ENCODE data around the gene RGS14.

DNA sequence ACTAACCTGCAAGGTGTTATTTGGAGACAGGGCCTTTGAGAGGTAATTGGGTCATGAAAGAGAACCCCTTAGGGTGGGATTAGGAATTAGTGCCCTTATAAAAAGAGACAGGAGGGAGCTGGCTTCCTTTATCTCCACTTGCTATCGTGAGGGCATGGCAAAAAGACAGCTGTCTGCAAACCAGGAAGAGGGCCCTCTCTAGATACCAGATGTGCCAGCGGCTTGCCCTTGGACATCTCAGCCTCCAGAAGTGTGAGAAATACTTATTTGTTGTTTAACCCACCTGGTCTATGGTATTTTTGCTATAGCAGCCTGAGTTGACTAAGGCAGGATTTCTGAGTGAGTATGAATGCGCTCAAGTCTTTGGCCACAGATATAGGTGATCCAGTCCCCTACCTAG is 978 bp upstream of the RGS14 start:
- TF ChIP-seq, protein P1, sequence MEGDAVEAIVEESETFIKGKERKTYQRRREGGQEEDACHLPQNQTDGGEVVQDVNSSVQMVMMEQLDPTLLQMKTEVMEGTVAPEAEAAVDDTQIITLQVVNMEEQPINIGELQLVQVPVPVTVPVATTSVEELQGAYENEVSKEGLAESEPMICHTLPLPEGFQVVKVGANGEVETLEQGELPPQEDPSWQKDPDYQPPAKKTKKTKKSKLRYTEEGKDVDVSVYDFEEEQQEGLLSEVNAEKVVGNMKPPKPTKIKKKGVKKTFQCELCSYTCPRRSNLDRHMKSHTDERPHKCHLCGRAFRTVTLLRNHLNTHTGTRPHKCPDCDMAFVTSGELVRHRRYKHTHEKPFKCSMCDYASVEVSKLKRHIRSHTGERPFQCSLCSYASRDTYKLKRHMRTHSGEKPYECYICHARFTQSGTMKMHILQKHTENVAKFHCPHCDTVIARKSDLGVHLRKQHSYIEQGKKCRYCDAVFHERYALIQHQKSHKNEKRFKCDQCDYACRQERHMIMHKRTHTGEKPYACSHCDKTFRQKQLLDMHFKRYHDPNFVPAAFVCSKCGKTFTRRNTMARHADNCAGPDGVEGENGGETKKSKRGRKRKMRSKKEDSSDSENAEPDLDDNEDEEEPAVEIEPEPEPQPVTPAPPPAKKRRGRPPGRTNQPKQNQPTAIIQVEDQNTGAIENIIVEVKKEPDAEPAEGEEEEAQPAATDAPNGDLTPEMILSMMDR (IDR thresholded peaks at IDR 0.05; ENCODE audit: insufficient read depth, low read length, poor library complexity, severe bottlenecking) = no peak
- no peak for TF ChIP-seq EZH2phosphoT487 (conservative IDR thresholded peaks at IDR 0.05; ENCODE audit: low read length)
